ENCODE results near the gene ERBB4.

Gene ERBB4

GRCh38 chr2:212364112-212364985, 174.3 kb downstream of the ERBB4 start:
- no peak for DNase-seq (ENCODE audit: low read depth in 2 of 2)

GRCh38 chr2:212361174-212361756, 177.3 kb downstream of the ERBB4 start:
- no peak for DNase-seq (ENCODE audit: low read depth in 2 of 2)

GRCh38 chr2:212360068-212360460, 178.5 kb downstream of the ERBB4 start:
- no peak for DNase-seq (ENCODE audit: low read depth in 2 of 2)

GRCh38 chr2:212359425-212360067, 179.1 kb downstream of the ERBB4 start:
- DNase-seq (ENCODE audit: low read depth in 2 of 2) = no peak

- no peak for DNase-seq (ENCODE audit: low read depth in 2 of 2)
Measured at GRCh38 chr2:212357606-212358005, 181.0 kb downstream of the ERBB4 start.

GRCh38 chr2:212354382-212354781, 184.2 kb downstream of the ERBB4 start:
- no peak for DNase-seq (ENCODE audit: low read depth in 2 of 2)

GRCh38 chr2:212348501-212348900, 190.1 kb downstream of the ERBB4 start:
- no peak for DNase-seq (ENCODE audit: low read depth in 2 of 2)

- no peak for DNase-seq (ENCODE audit: low read depth in 2 of 2)
Measured at GRCh38 chr2:212346865-212347264, 191.7 kb downstream of the ERBB4 start.

GRCh38 chr2:212345966-212346365, 192.6 kb downstream of the ERBB4 start:
- DNase-seq (ENCODE audit: low read depth in 2 of 2) = no peak

GRCh38 chr2:212344131-212344530, 194.5 kb downstream of the ERBB4 start:
- DNase-seq (ENCODE audit: low read depth in 2 of 2) = no peak

- no peak for DNase-seq (ENCODE audit: low read depth in 2 of 2)
Measured at GRCh38 chr2:212343167-212343566, 195.4 kb downstream of the ERBB4 start.

GRCh38 chr2:212337486-212338343, 200.9 kb downstream of the ERBB4 start:
- no peak for DNase-seq (ENCODE audit: low read depth in 2 of 2)

- DNase-seq (ENCODE audit: low read depth in 2 of 2) = no peak
Measured at GRCh38 chr2:212337036-212337435, 201.6 kb downstream of the ERBB4 start.

- no peak for DNase-seq (ENCODE audit: low read depth in 2 of 2)
Measured at GRCh38 chr2:212330263-212330662, 208.3 kb downstream of the ERBB4 start.

- DNase-seq (ENCODE audit: low read depth in 2 of 2) = no peak
Measured at GRCh38 chr2:212328712-212329496, 209.7 kb downstream of the ERBB4 start.

GRCh38 chr2:212328136-212328535, 210.5 kb downstream of the ERBB4 start:
- DNase-seq (ENCODE audit: low read depth in 2 of 2) = no peak

- DNase-seq (ENCODE audit: low read depth in 2 of 2) = no peak
Measured at GRCh38 chr2:212327171-212327809, 211.3 kb downstream of the ERBB4 start.

GRCh38 chr2:212318636-212319035, 220.0 kb downstream of the ERBB4 start:
- no peak for DNase-seq (ENCODE audit: low read depth in 2 of 2)

- no peak for DNase-seq (ENCODE audit: low read depth in 2 of 2)
Measured at GRCh38 chr2:212314680-212315079, 223.9 kb downstream of the ERBB4 start.

GRCh38 chr2:212311807-212312404, 226.7 kb downstream of the ERBB4 start:
- no peak for DNase-seq (ENCODE audit: low read depth in 2 of 2)
